Lower leg skin (tissue), 3 donors: ENCODE results near the gene EPHB3.

Experiments
- CTCF ChIP-seq, 3 donors: fragments of 450-650 bp; IDR thresholded peaks; one replicate each; pipeline ENCODE4 v1.5.1; 2016; ENCODE audit warnings: antibody characterized with exemption in 3 of 3, mild to moderate bottlenecking in 3 of 3, moderate library complexity in 2 of 3
- POLR2A ChIP-seq, 2 donors: fragments of 450-650 bp; IDR thresholded peaks; one replicate each; pipeline ENCODE4 v1.6.1; 2016 to 2017; ENCODE audit warnings: antibody characterized with exemption in 2 of 2, mild to moderate bottlenecking in 1 of 2, moderate library complexity in 1 of 2

GRCh38 chr3:184567946-184568559 lies 6.5 kb downstream of the EPHB3 start:
- TF ChIP-seq CTCF (IDR thresholded peaks at IDR 0.05): no peak
- TF ChIP-seq POLR2A (IDR thresholded peaks at IDR 0.05): no peak
